Peyer's patch (tissue), 4 donors: ENCODE measurements around the gene CAPN3.

Source experiments
- CTCF ChIP-seq, 6 experiments: fragments of 450-650 bp in 4 of 6; fragments of 200-600 bp in 2 of 6; sonication (generic) in 1 of 6; IDR thresholded peaks; one replicate each; pipeline ENCODE4 v1.5.1; 2017 to 2019; ENCODE audit warnings: antibody characterized with exemption in 6 of 6, mild to moderate bottlenecking in 3 of 6, moderate library complexity in 1 of 6
- POLR2A ChIP-seq, 2 donors: fragments of 450-650 bp; IDR thresholded peaks; one replicate each; pipeline ENCODE4 v1.5.1; 2017; ENCODE audit warnings: antibody characterized with exemption in 2 of 2, mild to moderate bottlenecking in 2 of 2, moderate library complexity in 2 of 2

GRCh38 chr15:42421376-42421775, 62.1 kb downstream of the CAPN3 start:
- TF ChIP-seq CTCF (IDR thresholded peaks at IDR 0.05) (no peak), POLR2A (IDR thresholded peaks at IDR 0.05) (no peak)
